Measurements from ENCODE around the gene MAGEA3.
"Not testable (repeated sequence)": the region's sequence is repeated elsewhere in the genome, so short reads cannot be mapped to it uniquely, and the experiment has no call there.

Gene MAGEA3, protein sequence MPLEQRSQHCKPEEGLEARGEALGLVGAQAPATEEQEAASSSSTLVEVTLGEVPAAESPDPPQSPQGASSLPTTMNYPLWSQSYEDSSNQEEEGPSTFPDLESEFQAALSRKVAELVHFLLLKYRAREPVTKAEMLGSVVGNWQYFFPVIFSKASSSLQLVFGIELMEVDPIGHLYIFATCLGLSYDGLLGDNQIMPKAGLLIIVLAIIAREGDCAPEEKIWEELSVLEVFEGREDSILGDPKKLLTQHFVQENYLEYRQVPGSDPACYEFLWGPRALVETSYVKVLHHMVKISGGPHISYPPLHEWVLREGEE

DNA sequence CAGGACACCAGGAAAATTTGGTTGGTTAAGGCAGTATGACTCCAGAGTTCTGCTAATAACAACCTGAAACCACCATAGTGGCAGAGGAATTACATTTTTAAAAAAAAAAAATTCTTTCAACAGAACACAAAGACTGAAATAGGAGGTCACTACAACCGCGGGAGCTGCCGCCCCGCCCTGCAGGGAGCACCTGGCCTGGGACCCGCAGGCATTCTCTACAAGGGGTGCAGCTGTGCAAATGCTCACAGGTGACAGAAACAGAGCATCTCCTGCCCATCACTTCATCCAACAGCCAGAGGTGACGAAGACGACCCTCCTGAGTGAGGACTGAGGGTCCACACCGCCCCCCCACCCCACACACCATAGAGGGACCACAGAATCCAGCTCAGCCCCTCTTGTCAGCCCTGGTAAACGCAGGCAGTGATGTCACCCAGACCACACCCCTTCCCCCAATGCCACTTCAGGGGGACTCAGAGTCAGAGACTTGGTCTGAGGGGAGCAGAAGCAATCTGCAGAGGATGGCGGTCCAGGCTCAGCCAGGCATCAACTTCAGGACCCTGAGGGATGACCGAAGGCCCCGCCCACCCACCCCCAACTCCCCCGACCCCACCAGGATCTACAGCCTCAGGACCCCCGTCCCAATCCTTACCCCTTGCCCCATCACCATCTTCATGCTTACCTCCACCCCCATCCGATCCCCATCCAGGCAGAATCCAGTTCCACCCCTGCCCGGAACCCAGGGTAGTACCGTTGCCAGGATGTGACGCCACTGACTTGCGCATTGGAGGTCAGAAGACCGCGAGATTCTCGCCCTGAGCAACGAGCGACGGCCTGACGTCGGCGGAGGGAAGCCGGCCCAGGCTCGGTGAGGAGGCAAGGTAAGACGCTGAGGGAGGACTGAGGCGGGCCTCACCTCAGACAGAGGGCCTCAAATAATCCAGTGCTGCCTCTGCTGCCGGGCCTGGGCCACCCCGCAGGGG lies at the start of gene MAGEA3:
Gene MAGEA3 (plus strand): TSS at position 843 of the 980 bp plus-strand sequence. CDS start 2,039 bp downstream, outside the sequence.
- DNase-seq, result not testable (repeated sequence)

DNA sequence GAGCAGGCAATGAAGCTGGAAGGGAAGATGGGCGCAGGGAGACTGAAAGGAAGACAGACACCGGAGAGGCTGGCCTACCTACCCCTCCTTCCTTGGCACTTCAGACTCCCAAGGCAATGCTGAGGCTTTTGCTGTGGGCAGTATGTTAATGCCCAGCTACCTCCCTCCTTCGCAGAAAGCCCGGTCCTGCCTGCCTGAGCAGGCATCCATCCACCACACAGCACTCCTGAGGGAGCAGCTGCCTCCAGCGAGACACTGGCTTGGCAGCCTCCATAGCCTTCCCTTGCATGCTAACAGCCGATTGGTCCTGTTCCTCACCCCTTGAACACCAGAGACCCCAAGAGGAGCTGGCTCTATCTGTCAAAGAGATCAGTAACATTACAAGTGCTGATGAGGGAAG lies 46.5 kb upstream of the MAGEA3 start:
- DNase-seq, result no peak

DNA sequence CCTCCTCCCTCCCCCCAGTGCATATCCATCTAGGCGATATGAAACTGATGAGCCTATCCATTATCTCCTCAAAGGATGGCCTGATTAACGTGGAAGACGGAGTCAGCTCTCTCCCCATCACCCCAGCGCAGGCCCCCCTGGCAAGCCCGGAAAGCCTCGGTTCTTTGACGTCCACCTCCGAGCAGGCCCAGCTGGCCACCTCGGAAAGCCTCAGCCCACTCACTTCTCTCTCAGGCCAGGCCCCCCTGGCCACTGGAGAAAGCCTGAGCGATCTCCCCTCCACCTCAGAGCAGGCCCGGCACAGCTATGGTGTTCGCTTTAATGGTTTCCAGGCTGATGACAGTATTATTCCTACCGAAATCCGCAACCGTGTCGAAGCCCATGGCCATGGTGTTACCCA lies 46.1 kb upstream of the MAGEA3 start:
- DNase-seq, result no peak

DNA sequence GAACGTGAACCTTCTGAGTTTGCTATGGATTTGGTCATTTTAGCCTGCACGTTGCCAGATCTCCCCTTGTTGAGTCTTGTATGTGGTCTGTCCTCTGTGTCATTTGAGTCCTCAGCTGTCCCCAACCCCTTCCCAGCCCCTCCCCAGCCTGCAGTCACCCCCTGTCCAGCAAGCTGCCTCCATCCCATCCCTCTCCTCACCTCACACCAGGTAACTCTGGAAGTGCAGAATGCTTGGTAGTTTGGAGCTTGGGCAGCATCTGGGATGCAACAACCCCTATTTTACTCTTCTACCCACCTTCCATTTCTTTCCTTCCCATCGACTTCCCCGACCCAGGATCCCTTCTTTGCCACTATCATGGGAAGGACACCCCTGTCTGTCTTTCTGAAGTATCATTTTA lies 42.5 kb upstream of the MAGEA3 start:
- DNase-seq, result no peak

DNA sequence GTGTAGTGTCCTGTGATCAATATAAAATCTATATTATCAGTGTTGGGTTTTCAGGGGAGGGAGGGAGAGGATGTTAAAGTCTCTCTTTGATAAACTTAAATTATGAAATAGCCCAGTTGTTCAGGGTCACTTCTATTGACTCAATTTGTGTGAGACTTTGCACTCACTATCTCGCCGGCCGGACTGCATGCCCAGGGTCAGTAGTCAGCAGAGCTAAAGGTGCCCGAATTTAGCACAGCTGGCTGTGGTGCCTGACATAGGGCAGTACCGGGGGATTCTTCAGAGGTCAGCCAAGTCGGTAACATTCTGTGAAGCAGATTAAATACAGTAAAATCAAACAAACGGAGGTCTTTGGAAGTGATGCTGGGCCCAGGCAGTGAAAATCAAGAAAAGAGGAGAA lies 41.7 kb upstream of the MAGEA3 start:
- DNase-seq, result no peak

DNA sequence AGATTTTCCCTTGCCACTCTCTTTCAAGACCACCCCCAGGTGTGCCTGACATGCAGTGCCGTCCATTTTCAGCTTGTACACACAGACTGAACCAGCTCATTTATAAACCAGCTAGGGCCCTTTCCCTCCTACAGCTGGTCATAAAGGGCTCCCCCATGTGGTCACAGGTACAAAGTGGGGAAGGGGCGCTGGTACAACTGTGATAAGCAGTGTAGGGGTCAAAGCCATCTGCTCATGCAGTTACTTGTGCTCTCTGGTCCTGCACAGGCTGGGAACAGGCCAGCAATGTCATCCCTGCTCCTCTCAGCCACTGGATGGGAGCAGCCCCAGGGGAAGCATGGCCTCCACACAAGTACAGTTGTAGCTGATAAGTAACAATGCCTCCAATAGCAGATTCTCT lies 40.3 kb upstream of the MAGEA3 start:
- no peak for DNase-seq

DNA sequence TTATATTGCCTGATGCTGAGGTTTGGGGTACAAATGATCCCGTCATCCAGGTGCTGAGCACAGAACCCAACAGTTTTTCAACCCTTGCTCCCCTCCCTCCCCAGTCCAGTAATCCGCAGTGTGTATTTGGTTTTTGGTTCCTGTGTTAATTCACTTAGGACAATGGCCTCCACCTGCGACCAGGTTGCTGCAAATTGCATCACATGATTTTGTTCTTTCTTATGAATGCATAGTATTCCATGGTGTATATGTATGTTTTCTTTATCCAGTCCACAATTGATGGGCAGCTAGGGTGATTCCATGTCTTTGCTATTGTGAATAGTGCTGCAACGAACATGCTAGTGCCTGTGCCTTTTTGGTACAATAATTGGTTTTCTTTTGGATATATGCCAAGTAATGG lies 35.5 kb upstream of the MAGEA3 start:
- DNase-seq, result no peak

DNA sequence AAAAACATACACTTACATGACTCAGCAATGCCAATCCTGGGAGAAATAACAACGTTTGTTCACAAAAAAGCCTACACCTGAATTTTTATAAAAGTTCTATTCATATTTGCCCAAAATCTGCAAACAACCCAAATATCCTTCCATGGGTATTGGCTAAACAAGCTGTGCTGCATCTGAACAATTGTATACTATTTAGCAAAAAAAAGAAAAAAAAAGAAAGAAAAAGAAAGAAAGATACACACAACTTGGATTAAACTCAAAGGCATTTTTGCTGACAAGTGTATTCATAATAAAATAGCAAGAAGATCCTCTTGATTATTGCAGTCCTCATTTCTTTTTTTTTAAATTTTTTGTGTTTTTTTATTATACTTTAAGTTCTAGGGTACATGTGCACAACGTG lies 24.5 kb upstream of the MAGEA3 start:
- DNase-seq, result no peak

DNA sequence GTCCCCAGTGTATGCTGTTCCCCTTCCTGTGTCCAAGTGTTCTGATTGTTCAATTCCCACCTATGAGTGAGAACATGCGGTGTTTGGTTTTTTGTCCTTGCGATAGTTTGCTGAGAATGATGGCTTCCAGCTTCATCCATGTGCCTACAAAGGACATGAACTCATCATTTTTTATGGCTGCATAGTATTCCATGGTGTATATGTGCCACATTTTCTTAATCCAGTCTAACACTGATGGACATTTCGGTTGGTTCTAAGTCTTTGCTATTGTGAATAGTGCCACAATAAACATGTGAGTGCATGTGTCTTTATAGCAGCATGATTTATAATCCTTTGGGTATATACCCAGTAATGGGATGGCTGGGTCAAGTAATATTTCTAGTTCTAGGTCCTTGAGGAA lies 23.9 kb upstream of the MAGEA3 start:
- DNase-seq, result not testable (repeated sequence)

DNA sequence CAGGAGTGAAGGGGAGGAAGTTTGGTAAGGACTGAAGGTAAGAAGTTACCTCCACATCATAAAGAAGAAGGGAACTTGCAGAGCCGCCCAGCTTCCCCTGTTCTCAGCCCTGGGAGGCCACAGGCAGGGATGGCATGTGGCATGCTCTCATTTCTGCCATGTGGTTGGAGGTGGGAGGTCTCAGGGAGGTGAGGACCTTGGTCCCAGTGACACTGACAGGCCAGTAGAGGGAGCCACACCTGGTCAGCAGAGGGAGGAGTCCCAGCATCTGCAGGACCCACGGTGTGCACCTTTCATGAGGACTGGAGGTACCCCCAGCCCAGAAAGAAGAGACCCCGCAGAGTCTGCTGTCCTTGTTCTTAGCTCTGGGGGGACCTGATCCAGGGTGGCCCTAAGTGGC lies 17.6 kb upstream of the MAGEA3 start:
- DNase-seq, result not testable (repeated sequence)

DNA sequence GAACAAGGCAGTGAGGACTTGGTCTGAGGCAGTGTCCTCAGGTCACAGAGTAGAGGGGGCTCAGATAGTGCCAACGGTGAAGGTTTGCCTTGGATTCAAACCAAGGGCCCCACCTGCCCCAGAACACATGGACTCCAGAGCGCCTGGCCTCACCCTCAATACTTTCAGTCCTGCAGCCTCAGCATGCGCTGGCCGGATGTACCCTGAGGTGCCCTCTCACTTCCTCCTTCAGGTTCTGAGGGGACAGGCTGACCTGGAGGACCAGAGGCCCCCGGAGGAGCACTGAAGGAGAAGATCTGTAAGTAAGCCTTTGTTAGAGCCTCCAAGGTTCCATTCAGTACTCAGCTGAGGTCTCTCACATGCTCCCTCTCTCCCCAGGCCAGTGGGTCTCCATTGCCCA lies 1.8 kb downstream of the MAGEA3 start:
- not testable (repeated sequence) for DNase-seq

DNA sequence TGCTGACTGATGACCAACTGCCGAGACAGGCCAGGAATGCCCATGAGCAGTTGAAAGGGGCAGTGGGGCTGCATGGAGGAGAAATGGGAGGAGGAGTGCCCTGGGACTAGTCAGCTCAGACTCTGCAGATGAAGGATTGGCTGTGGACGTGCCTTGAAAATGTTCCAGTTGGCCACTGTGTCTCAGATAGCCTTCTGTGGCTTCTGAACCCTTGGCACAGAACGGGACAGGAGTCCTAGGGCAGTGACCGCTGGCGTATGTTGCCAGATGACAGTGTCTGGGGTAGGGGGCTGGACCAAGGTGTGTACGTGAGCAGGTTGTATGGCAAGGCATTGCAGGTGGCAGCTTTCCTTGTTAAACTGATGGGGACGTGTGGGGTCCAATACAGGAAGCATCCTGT lies 7.9 kb downstream of the MAGEA3 start:
- DNase-seq, result not testable (repeated sequence)

DNA sequence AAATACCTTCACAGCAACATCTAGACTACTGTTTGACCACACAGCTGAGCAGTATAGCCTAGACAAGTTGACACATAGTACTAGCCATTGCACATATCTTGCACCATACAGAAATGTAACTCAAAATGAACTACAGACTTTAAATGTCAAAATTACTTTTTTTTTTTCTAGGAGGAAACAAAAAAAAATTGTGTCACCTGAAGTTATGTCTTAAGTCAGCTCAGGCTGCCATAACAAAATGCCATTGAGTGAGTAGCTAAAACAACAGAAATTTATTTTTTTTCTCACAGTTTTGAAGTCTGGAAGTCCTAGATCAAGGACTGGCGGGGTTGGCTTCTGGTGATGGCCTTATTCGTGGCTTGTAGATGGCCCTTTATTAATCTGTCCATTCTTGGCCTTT lies 10.6 kb downstream of the MAGEA3 start, which contains the start of gene CSAG2:
Gene CSAG2 (minus strand): TSS at position 101 of the 400 bp plus-strand sequence. CDS start 161 bp downstream, outside the sequence.
- DNase-seq, result not testable (repeated sequence)

DNA sequence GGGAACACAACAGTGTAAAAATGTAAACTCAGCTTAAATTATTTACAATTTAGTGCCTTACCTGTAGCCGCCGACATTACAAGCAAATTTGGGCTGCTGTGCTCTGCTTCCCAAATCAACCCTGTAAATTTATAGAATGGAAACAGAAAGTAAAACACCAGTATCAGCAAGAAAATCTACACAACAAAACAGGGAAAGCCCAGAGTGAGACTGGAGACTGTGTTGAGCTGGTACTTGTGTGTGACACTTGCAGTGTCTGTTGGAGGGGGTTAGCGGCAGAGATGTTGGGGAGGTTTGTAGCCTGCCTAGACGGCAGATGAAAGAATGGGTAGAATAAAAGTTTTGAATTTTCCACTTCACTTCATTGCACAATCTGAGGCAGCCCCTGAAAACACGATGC lies 14.6 kb downstream of the MAGEA3 start:
- not testable (repeated sequence) for DNase-seq

DNA sequence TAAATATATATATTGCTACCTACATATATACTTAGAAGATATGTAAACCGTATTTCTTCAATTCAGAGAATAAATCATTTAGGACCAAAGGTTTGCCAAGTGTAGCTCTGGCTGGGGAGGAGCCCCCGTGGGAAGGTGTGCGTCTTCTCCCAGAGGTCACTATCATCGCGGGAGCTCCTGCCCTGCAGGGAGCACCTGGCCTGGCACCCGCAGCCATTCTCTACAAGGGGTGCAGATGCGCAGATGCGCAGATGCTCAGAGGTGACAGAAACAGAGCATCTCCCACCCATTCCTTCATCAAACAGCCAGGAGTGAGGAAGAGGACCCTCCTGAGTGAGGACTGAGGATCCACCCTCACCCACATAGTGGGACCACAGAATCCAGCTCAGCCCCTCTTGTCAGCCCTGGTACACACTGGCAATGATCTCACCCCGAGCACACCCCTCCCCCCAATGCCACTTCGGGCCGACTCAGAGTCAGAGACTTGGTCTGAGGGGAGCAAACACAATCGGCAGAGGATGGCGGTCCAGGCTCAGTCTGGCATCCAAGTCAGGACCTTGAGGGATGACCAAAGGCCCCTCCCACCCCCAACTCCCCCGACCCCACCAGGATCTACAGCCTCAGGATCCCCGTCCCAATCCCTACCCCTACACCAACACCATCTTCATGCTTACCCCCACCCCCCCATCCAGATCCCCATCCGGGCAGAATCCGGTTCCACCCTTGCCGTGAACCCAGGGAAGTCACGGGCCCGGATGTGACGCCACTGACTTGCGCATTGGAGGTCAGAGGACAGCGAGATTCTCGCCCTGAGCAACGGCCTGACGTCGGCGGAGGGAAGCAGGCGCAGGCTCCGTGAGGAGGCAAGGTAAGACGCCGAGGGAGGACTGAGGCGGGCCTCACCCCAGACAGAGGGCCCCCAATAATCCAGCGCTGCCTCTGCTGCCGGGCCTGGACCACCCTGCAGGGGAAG lies 15.5 kb downstream of the MAGEA3 start, which contains the start of gene MAGEA2B:
Gene MAGEA2B (plus strand): TSS at position 814 of the 973 bp plus-strand sequence. CDS start 2,479 bp downstream, outside the sequence.
- not testable (repeated sequence) for DNase-seq

DNA sequence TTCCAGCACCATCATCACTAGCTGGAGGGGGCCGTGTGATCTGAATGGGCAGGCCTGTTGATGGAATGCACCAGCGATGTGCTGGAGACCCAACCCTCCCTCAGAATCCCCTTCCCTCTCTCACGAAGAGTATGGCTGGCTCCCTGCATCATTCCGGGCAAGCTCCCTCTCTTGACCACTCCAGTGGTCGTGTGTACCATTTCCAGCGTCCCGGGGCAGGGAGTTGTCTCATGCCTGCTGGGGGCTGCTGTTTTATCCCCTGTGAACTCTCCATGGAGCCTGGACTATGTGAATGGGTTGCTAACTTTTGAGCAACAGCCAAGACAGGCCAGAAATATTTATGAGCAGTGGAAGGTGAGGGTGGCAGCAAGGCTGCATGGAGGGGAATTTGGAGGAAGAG lies 26.8 kb downstream of the MAGEA3 start:
- no peak for DNase-seq

DNA sequence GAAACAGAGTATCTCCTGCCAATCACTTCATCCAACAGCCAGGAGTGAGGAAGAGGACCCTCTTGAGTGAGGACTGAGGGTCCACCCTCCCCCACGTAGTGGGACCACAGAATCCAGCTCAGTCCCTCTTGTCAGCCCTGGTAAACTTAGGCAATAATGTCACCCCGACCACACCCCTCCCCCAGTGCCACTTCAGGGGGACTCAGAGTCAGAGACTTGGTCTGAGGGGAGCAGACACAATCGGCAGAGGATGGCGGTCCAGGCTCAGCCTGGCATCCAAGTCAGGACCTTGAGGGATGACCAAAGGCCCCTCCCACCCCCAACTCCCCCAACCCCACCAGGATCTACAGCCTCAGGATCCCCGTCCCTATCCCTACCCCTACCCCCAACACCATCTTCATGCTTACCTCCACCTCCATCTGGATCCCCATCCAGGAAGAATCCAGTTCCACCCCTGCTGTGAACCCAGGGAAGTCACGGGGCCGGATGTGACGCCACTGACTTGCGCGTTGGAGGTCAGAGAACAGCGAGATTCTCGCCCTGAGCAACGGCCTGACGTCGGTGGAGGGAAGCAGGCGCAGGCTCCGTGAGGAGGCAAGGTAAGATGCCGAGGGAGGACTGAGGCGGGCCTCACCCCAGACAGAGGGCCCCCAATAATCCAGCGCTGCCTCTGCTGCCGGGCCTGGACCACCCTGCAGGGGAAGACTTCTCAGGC lies 34.8 kb downstream of the MAGEA3 start, which contains the start of the genes CSAG1 and MAGEA12:
Gene CSAG1 (minus strand): TSS at position 461 of the 715 bp plus-strand sequence. CDS start 1,261 bp downstream, outside the sequence.
Gene MAGEA12 (plus strand): TSS at position 497 of the 715 bp plus-strand sequence. CDS start 2,405 bp downstream, outside the sequence.
- no peak for DNase-seq

DNA sequence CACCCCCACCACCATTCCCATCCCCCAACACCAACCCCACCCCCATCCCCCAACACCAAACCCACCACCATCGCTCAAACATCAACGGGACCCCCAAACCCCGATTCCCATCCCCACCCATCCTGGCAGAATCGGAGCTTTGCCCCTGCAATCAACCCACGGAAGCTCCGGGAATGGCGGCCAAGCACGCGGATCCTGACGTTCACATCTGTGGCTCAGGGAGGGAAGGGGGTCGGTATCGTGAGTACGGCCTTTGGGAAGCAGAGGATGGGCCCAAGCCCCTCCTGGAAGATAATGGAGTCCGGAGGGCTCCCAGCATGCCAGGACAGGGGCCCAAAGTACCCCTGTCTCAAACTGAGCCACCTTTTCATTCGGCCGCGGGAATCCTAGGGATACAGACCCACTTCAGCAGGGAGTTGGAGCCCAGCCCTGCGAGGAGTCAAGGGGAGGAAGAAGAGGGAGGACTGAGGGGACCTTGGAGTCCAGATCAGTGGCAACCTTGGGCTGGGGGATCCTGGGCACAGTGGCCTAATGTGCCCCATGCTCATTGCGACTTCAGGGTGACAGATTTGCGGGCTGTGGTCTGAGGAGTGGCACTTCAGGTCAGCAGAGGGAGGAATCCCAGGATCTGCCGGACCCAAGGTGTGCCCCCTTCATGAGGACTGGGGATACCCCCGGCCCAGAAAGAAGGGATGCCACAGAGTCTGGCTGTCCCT lies 35.7 kb downstream of the MAGEA3 start:
- not testable (repeated sequence) for DNase-seq

DNA sequence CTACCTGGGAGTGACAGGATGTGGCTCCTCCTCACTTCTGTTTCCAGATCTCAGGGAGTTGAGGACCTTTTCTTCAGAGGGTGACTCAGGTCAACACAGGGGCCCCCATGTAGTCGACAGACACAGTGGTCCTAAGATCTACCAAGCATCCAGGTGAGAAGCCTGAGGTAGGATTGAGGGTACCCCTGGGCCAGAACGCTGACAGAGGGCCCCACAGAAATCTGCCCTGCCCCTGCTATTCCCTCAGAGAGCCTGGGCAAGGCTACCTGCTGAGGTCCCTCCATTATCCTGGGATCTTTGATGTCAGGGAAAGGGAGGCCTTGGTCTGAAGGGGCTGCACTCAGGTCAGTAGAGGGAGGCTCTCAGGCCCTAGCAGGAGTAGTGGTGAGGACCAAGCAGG lies 36.5 kb downstream of the MAGEA3 start:
- DNase-seq, result no peak

DNA sequence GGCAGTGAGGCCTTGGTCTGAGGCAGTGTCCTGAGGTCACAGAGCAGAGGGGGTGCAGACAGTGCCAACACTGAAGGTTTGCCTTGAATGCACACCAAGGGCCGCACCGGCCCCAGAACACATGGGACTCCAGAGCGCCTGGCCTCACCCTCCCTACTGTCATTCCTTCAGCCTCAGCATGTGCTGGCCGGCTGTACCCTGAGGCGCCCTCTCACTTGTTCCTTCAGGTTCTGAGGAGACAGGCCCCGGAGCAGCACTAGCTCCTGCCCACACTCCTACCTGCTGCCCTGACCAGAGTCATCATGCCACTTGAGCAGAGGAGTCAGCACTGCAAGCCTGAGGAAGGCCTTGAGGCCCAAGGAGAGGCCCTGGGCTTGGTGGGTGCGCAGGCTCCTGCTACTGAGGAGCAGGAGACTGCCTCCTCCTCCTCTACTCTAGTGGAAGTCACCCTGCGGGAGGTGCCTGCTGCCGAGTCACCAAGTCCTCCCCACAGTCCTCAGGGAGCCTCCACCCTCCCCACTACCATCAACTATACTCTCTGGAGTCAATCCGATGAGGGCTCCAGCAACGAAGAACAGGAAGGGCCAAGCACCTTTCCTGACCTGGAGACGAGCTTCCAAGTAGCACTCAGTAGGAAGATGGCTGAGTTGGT lies 37.4 kb downstream of the MAGEA3 start:
- no peak for DNase-seq

Measured in NCI-H1092 (cell line).